ENCODE results near the gene ID4.

ID4 gene

DNA sequence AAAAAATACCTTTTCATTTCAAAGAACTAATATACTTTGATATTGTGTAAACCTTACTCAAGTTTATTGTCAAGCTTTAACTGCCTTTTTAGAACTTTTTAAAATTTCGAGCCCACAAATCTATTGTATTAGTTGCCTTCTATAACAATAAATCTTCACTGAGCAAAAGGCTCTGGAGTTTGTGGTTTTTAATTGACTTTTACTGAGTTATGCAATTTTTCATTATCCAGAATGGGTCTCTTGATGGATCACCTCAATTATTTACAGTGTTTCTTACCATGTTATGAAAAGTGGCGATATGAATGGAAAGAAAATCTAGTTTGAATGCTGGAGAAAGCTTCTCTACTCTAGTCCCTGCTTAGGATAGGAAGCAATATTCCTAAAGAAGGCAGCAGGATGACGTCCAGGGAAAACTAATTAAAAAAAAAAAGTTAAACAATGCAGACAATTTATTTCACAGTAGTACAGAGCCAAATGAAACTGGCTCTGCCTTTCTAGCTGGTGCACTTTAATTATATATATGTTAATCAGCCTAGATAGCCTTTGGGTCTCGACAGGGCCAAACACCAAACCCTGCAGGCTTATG, 5.0 kb downstream of the ID4 start (continued):
- peak; percentile 13; the same call in 1 of the 2 replicates for TF ChIP-seq SP7 (tag by site-specific recombination; IDR thresholded peaks at IDR 0.05)
- TF ChIP-seq ZNF585B (tag by site-specific recombination; IDR thresholded peaks at IDR 0.05): no peak
- no peak for TF ChIP-seq ZNF311 (tag by site-specific recombination; IDR thresholded peaks at IDR 0.05; ENCODE audit: borderline replicate concordance)
- 0 out of 2 replicates have a peak, but pooled peaks have one; percentile 31 for TF ChIP-seq ZEB2 (tag by site-specific recombination; IDR thresholded peaks at IDR 0.05)
- no peak for TF ChIP-seq ZNF174 (tag by site-specific recombination; IDR thresholded peaks at IDR 0.05)
- TF ChIP-seq ZNF214 (tag by site-specific recombination; IDR thresholded peaks at IDR 0.05; ENCODE audit: borderline replicate concordance): no peak
- TF ChIP-seq ZFHX2 (tag by site-specific recombination; conservative IDR thresholded peaks at IDR 0.05): no peak
- TF ChIP-seq ZNF302 (tag by site-specific recombination; IDR thresholded peaks at IDR 0.05; ENCODE audit: low read depth): no peak
- no peak for TF ChIP-seq ZNF354C (tag by site-specific recombination; IDR thresholded peaks at IDR 0.05; ENCODE audit: borderline replicate concordance, low read depth)
- TF ChIP-seq, protein P1, sequence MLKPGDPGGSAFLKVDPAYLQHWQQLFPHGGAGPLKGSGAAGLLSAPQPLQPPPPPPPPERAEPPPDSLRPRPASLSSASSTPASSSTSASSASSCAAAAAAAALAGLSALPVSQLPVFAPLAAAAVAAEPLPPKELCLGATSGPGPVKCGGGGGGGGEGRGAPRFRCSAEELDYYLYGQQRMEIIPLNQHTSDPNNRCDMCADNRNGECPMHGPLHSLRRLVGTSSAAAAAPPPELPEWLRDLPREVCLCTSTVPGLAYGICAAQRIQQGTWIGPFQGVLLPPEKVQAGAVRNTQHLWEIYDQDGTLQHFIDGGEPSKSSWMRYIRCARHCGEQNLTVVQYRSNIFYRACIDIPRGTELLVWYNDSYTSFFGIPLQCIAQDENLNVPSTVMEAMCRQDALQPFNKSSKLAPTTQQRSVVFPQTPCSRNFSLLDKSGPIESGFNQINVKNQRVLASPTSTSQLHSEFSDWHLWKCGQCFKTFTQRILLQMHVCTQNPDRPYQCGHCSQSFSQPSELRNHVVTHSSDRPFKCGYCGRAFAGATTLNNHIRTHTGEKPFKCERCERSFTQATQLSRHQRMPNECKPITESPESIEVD (tag by site-specific recombination; IDR thresholded peaks at IDR 0.05): peak; percentile 99
- 0 out of 2 replicates have a peak, but pooled peaks have one; percentile 33 for TF ChIP-seq ZNF366 (tag by site-specific recombination; conservative IDR thresholded peaks at IDR 0.05)
- TF ChIP-seq ZBTB17 (tag by site-specific recombination; IDR thresholded peaks at IDR 0.05): peak; percentile 53
- TF ChIP-seq, protein P2, sequence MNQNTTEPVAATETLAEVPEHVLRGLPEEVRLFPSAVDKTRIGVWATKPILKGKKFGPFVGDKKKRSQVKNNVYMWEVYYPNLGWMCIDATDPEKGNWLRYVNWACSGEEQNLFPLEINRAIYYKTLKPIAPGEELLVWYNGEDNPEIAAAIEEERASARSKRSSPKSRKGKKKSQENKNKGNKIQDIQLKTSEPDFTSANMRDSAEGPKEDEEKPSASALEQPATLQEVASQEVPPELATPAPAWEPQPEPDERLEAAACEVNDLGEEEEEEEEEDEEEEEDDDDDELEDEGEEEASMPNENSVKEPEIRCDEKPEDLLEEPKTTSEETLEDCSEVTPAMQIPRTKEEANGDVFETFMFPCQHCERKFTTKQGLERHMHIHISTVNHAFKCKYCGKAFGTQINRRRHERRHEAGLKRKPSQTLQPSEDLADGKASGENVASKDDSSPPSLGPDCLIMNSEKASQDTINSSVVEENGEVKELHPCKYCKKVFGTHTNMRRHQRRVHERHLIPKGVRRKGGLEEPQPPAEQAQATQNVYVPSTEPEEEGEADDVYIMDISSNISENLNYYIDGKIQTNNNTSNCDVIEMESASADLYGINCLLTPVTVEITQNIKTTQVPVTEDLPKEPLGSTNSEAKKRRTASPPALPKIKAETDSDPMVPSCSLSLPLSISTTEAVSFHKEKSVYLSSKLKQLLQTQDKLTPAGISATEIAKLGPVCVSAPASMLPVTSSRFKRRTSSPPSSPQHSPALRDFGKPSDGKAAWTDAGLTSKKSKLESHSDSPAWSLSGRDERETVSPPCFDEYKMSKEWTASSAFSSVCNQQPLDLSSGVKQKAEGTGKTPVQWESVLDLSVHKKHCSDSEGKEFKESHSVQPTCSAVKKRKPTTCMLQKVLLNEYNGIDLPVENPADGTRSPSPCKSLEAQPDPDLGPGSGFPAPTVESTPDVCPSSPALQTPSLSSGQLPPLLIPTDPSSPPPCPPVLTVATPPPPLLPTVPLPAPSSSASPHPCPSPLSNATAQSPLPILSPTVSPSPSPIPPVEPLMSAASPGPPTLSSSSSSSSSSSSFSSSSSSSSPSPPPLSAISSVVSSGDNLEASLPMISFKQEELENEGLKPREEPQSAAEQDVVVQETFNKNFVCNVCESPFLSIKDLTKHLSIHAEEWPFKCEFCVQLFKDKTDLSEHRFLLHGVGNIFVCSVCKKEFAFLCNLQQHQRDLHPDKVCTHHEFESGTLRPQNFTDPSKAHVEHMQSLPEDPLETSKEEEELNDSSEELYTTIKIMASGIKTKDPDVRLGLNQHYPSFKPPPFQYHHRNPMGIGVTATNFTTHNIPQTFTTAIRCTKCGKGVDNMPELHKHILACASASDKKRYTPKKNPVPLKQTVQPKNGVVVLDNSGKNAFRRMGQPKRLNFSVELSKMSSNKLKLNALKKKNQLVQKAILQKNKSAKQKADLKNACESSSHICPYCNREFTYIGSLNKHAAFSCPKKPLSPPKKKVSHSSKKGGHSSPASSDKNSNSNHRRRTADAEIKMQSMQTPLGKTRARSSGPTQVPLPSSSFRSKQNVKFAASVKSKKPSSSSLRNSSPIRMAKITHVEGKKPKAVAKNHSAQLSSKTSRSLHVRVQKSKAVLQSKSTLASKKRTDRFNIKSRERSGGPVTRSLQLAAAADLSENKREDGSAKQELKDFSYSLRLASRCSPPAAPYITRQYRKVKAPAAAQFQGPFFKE (tag by site-specific recombination; IDR thresholded peaks at IDR 0.05; ENCODE audit: borderline replicate concordance): no peak
- TF ChIP-seq, protein P3, sequence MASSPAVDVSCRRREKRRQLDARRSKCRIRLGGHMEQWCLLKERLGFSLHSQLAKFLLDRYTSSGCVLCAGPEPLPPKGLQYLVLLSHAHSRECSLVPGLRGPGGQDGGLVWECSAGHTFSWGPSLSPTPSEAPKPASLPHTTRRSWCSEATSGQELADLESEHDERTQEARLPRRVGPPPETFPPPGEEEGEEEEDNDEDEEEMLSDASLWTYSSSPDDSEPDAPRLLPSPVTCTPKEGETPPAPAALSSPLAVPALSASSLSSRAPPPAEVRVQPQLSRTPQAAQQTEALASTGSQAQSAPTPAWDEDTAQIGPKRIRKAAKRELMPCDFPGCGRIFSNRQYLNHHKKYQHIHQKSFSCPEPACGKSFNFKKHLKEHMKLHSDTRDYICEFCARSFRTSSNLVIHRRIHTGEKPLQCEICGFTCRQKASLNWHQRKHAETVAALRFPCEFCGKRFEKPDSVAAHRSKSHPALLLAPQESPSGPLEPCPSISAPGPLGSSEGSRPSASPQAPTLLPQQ (tag by site-specific recombination; IDR thresholded peaks at IDR 0.05): no peak
- no peak for TF ChIP-seq ZNF473 (tag by site-specific recombination; IDR thresholded peaks at IDR 0.05)
- TF ChIP-seq ZNF37A (tag by site-specific recombination; IDR thresholded peaks at IDR 0.05): no peak
- TF ChIP-seq, protein P4, sequence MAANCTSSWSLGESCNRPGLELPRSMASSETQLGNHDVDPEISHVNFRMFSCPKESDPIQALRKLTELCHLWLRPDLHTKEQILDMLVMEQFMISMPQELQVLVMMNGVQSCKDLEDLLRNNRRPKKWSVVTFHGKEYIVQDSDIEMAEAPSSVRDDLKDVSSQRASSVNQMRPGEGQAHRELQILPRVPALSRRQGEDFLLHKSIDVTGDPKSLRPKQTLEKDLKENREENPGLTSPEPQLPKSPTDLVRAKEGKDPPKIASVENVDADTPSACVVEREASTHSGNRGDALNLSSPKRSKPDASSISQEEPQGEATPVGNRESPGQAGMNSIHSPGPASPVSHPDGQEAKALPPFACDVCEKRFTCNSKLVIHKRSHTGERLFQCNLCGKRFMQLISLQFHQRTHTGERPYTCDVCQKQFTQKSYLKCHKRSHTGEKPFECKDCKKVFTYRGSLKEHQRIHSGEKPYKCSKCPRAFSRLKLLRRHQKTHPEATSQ (tag by site-specific recombination; IDR thresholded peaks at IDR 0.05): no peak
- TF ChIP-seq KLF7 (tag by site-specific recombination; IDR thresholded peaks at IDR 0.05; ENCODE audit: borderline replicate concordance): no peak
- no peak for TF ChIP-seq ZNF248 (tag by site-specific recombination; IDR thresholded peaks at IDR 0.05)
- peak; percentile 34; the same call in 1 of the 2 replicates for TF ChIP-seq KLF10 (tag by site-specific recombination; IDR thresholded peaks at IDR 0.05)
- no peak for TF ChIP-seq SCRT1 (tag by site-specific recombination; IDR thresholded peaks at IDR 0.05; ENCODE audit: borderline replicate concordance)
- TF ChIP-seq SETDB1 (IDR thresholded peaks at IDR 0.05; ENCODE audit: insufficient read length, low read length): no peak
- peak; percentile 54; the same call in 1 of the 2 replicates for TF ChIP-seq IKZF3 (tag by site-specific recombination; IDR thresholded peaks at IDR 0.05)
- TF ChIP-seq KLF8 (tag by site-specific recombination; IDR thresholded peaks at IDR 0.05): no peak
- no peak for TF ChIP-seq ZNF175 (tag by site-specific recombination; IDR thresholded peaks at IDR 0.05)
- TF ChIP-seq ZNF394 (tag by site-specific recombination; IDR thresholded peaks at IDR 0.05; ENCODE audit: borderline replicate concordance): peak; percentile 50
- TF ChIP-seq ZFP41 (tag by site-specific recombination; IDR thresholded peaks at IDR 0.05; ENCODE audit: borderline replicate concordance): no peak
- TF ChIP-seq FEZF1 (tag by site-specific recombination; IDR thresholded peaks at IDR 0.05): peak; percentile 84
- TF ChIP-seq, protein P5, sequence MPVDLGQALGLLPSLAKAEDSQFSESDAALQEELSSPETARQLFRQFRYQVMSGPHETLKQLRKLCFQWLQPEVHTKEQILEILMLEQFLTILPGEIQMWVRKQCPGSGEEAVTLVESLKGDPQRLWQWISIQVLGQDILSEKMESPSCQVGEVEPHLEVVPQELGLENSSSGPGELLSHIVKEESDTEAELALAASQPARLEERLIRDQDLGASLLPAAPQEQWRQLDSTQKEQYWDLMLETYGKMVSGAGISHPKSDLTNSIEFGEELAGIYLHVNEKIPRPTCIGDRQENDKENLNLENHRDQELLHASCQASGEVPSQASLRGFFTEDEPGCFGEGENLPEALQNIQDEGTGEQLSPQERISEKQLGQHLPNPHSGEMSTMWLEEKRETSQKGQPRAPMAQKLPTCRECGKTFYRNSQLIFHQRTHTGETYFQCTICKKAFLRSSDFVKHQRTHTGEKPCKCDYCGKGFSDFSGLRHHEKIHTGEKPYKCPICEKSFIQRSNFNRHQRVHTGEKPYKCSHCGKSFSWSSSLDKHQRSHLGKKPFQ (tag by site-specific recombination; IDR thresholded peaks at IDR 0.05): peak; percentile 35; the same call in 1 of the 2 replicates
